Breast epithelium (tissue), 3 donors: ENCODE results near the gene VKORC1L1.
"Not testable (repeated sequence)": the region's sequence is repeated elsewhere in the genome, so short reads cannot be mapped to it uniquely, and the experiment has no call there.

Experiments
- CTCF ChIP-seq, 3 donors: fragments of 450-650 bp; IDR thresholded peaks; one replicate each; pipeline ENCODE4 v1.5.1; 2016 to 2017; ENCODE audit warnings: antibody characterized with exemption in 3 of 3, mild to moderate bottlenecking in 3 of 3, moderate library complexity in 3 of 3
- POLR2A ChIP-seq: fragments of 450-650 bp; IDR thresholded peaks from one replicate; pipeline ENCODE4 v1.6.1; 2016; ENCODE audit warnings: antibody characterized with exemption, mild to moderate bottlenecking, moderate library complexity
- POLR2AphosphoS5 ChIP-seq, 3 donors: sonication (generic); formaldehyde crosslinking; IDR thresholded peaks; one replicate each; pipeline ENCODE4 v1.6.1; 2017; ENCODE audit warnings: antibody characterized with exemption in 3 of 3

- not testable (repeated sequence) for TF ChIP-seq CTCF (IDR thresholded peaks at IDR 0.05); POLR2A; POLR2AphosphoS5 (IDR thresholded peaks at IDR 0.05)
Observed at GRCh38 chr7:65843616-65844015, 29.3 kb upstream of the VKORC1L1 start.
